ENCODE measurements around the gene ADA.

Gene ADA

GRCh38 chr20:44637522-44638372, 13.8 kb downstream of the ADA start:
- Histone ChIP-seq H3K4me2 (ENCODE audit: insufficient read depth, low read length, poor library complexity, severe bottlenecking) (no peak overlapping the region), H3K27me3 (ENCODE audit: control insufficient read depth in 3 of 3, insufficient read depth in 3 of 3, low read depth in 1 of 3, low read length in 3 of 3) (no peaks in the 10 kb centered on the region), H3K27ac (replicated peaks; ENCODE audit: low read length) (no peak overlapping the region), H4K91ac (ENCODE audit: low read depth, low read length, poor library complexity) (no peak overlapping the region), H4K8ac (ENCODE audit: low read depth, low read length) (no peak overlapping the region), H2BK120ac (ENCODE audit: low read depth, low read length) (no peak overlapping the region), H3K18ac (ENCODE audit: low read length) (no peak overlapping the region), H3K36me3 (replicated peaks in 1 of 2; ENCODE audit: control insufficient read depth in 2 of 2, insufficient read depth in 2 of 2, low read length in 2 of 2) (peaks cover 12 to 41% of the 10 kb centered on the region in 2 donors), H2AFZ (ENCODE audit: low read length) (no peak overlapping the region), H2BK15ac (ENCODE audit: low read length) (no peak overlapping the region), H3K9ac (ENCODE audit: low read depth, low read length, poor library complexity) (no peak overlapping the region), H3K9me3 (replicated peaks in 1 of 2; ENCODE audit: control insufficient read depth in 2 of 2, insufficient read depth in 1 of 2, low read depth in 1 of 2, low read length in 2 of 2) (peaks cover 3 to 9% of the 10 kb centered on the region in 2 donors), H3K4me3 (ENCODE audit: low read length in 2 of 2) (no peak overlapping the region), H3K23ac (ENCODE audit: low read depth, low read length, poor library complexity) (no peak overlapping the region), H3K14ac (ENCODE audit: low read length) (no peak overlapping the region), H3K79me1 (ENCODE audit: low read depth, low read length) (no peaks in the 10 kb centered on the region), H2AK5ac (ENCODE audit: low read depth, low read length) (no peak overlapping the region), H3K4ac (ENCODE audit: low read length) (no peak overlapping the region), H3K4me1 (ENCODE audit: control insufficient read depth in 2 of 2, insufficient read depth in 1 of 2, low read depth in 1 of 2, low read length in 2 of 2) (peaks cover 8 to 10% of the 10 kb centered on the region in 2 donors), H2BK12ac (ENCODE audit: low read length) (no peak overlapping the region), H2BK5ac (ENCODE audit: low read length) (no peak overlapping the region)
- no peak for DNase-seq (ENCODE audit: low spot score)
- no CpG with 5 or more reads among the region's 11 CpGs for WGBS, 2 donors (ENCODE audit: extremely low coverage in 2 of 2, insufficient read length in 2 of 2, insufficient replicate concordance in 1 of 2)

- Histone ChIP-seq H3K14ac (ENCODE audit: low read length) (no peak overlapping the region), H3K4me1 (ENCODE audit: control insufficient read depth in 2 of 2, insufficient read depth in 1 of 2, low read depth in 1 of 2, low read length in 2 of 2) (peaks cover under 1 to 3% of the 10 kb centered on the region in 2 donors), H3K4ac (ENCODE audit: low read length) (no peak overlapping the region), H2AFZ (ENCODE audit: low read length) (no peak overlapping the region), H4K91ac (ENCODE audit: low read depth, low read length, poor library complexity) (no peak overlapping the region), H3K4me3 (ENCODE audit: low read length in 2 of 2) (no peak overlapping the region), H2BK5ac (ENCODE audit: low read length) (no peak overlapping the region), H3K27me3 (ENCODE audit: control insufficient read depth in 3 of 3, insufficient read depth in 3 of 3, low read depth in 1 of 3, low read length in 3 of 3) (no peaks in the 10 kb centered on the region), H2BK12ac (ENCODE audit: low read length) (no peak overlapping the region), H3K9ac (ENCODE audit: low read depth, low read length, poor library complexity) (no peak overlapping the region), H2BK15ac (ENCODE audit: low read length) (no peak overlapping the region), H3K23ac (ENCODE audit: low read depth, low read length, poor library complexity) (no peak overlapping the region), H3K18ac (ENCODE audit: low read length) (no peak overlapping the region), H3K4me2 (ENCODE audit: insufficient read depth, low read length, poor library complexity, severe bottlenecking) (no peak overlapping the region), H3K36me3 (replicated peaks in 1 of 2; ENCODE audit: control insufficient read depth in 2 of 2, insufficient read depth in 2 of 2, low read length in 2 of 2) (peaks cover 12 to 41% of the 10 kb centered on the region in 2 donors), H2AK5ac (ENCODE audit: low read depth, low read length) (no peak overlapping the region), H3K27ac (replicated peaks; ENCODE audit: low read length) (no peak overlapping the region), H3K79me1 (ENCODE audit: low read depth, low read length) (no peaks in the 10 kb centered on the region), H4K8ac (ENCODE audit: low read depth, low read length) (no peak overlapping the region), H2BK120ac (ENCODE audit: low read depth, low read length) (no peak overlapping the region), H3K9me3 (replicated peaks in 1 of 2; ENCODE audit: control insufficient read depth in 2 of 2, insufficient read depth in 1 of 2, low read depth in 1 of 2, low read length in 2 of 2) (peaks cover 3 to 9% of the 10 kb centered on the region in 2 donors)
- no peak for DNase-seq (ENCODE audit: low spot score)
- WGBS, 2 donors (ENCODE audit: extremely low coverage in 2 of 2, insufficient read length in 2 of 2, insufficient replicate concordance in 1 of 2): no CpG with 5 or more reads among the region's 5 CpGs
Measured at GRCh38 chr20:44637042-44637441, 14.5 kb downstream of the ADA start.

- Histone ChIP-seq H3K79me1 (ENCODE audit: low read depth, low read length) (no peaks in the 10 kb centered on the region), H3K9ac (ENCODE audit: low read depth, low read length, poor library complexity) (no peak overlapping the region), H3K36me3 (replicated peaks in 1 of 2; ENCODE audit: control insufficient read depth in 2 of 2, insufficient read depth in 2 of 2, low read length in 2 of 2) (peaks cover 12 to 40% of the 10 kb centered on the region in 2 donors), H3K27ac (replicated peaks; ENCODE audit: low read length) (no peak overlapping the region), H2AFZ (ENCODE audit: low read length) (no peak overlapping the region), H2BK12ac (ENCODE audit: low read length) (no peak overlapping the region), H2BK15ac (ENCODE audit: low read length) (no peak overlapping the region), H3K4ac (ENCODE audit: low read length) (no peak overlapping the region), H3K23ac (ENCODE audit: low read depth, low read length, poor library complexity) (no peak overlapping the region), H4K8ac (ENCODE audit: low read depth, low read length) (no peak overlapping the region), H3K18ac (ENCODE audit: low read length) (no peak overlapping the region), H3K27me3 (ENCODE audit: control insufficient read depth in 3 of 3, insufficient read depth in 3 of 3, low read depth in 1 of 3, low read length in 3 of 3) (no peaks in the 10 kb centered on the region), H3K4me3 (ENCODE audit: low read length in 2 of 2) (no peak overlapping the region), H2AK5ac (ENCODE audit: low read depth, low read length) (no peak overlapping the region), H3K4me1 (ENCODE audit: control insufficient read depth in 2 of 2, insufficient read depth in 1 of 2, low read depth in 1 of 2, low read length in 2 of 2) (no peaks in the 10 kb centered on the region), H3K4me2 (ENCODE audit: insufficient read depth, low read length, poor library complexity, severe bottlenecking) (no peak overlapping the region), H4K91ac (ENCODE audit: low read depth, low read length, poor library complexity) (no peak overlapping the region), H2BK5ac (ENCODE audit: low read length) (no peak overlapping the region), H3K14ac (ENCODE audit: low read length) (no peak overlapping the region), H3K9me3 (replicated peaks in 1 of 2; ENCODE audit: control insufficient read depth in 2 of 2, insufficient read depth in 1 of 2, low read depth in 1 of 2, low read length in 2 of 2) (peaks cover 3 to 4% of the 10 kb centered on the region in 2 donors), H2BK120ac (ENCODE audit: low read depth, low read length) (no peak overlapping the region)
- no CpG with 5 or more reads among the region's 4 CpGs for WGBS, 2 donors (ENCODE audit: extremely low coverage in 2 of 2, insufficient read length in 2 of 2, insufficient replicate concordance in 1 of 2)
- no peak for DNase-seq (ENCODE audit: low spot score)
Measured at GRCh38 chr20:44635877-44636276, 15.6 kb downstream of the ADA start.

- Histone ChIP-seq H2BK12ac (ENCODE audit: low read length) (no peak overlapping the region), H3K14ac (ENCODE audit: low read length) (no peak overlapping the region), H3K18ac (ENCODE audit: low read length) (no peak overlapping the region), H3K27me3 (ENCODE audit: control insufficient read depth in 3 of 3, insufficient read depth in 3 of 3, low read depth in 1 of 3, low read length in 3 of 3) (no peaks in the 10 kb centered on the region), H2AK5ac (ENCODE audit: low read depth, low read length) (no peak overlapping the region), H2BK15ac (ENCODE audit: low read length) (no peak overlapping the region), H3K4me1 (ENCODE audit: control insufficient read depth in 2 of 2, insufficient read depth in 1 of 2, low read depth in 1 of 2, low read length in 2 of 2) (no peaks in the 10 kb centered on the region), H2BK120ac (ENCODE audit: low read depth, low read length) (no peak overlapping the region), H3K4me3 (ENCODE audit: low read length in 2 of 2) (no peak overlapping the region), H2AFZ (ENCODE audit: low read length) (no peak overlapping the region), H3K4me2 (ENCODE audit: insufficient read depth, low read length, poor library complexity, severe bottlenecking) (no peak overlapping the region), H3K9me3 (replicated peaks in 1 of 2; ENCODE audit: control insufficient read depth in 2 of 2, insufficient read depth in 1 of 2, low read depth in 1 of 2, low read length in 2 of 2) (no peaks in the 10 kb centered on the region), H3K79me1 (ENCODE audit: low read depth, low read length) (no peaks in the 10 kb centered on the region), H3K9ac (ENCODE audit: low read depth, low read length, poor library complexity) (no peak overlapping the region), H3K36me3 (replicated peaks in 1 of 2; ENCODE audit: control insufficient read depth in 2 of 2, insufficient read depth in 2 of 2, low read length in 2 of 2) (peaks cover 17 to 40% of the 10 kb centered on the region in 2 donors), H3K23ac (ENCODE audit: low read depth, low read length, poor library complexity) (no peak overlapping the region), H3K4ac (ENCODE audit: low read length) (no peak overlapping the region), H2BK5ac (ENCODE audit: low read length) (no peak overlapping the region), H4K91ac (ENCODE audit: low read depth, low read length, poor library complexity) (no peak overlapping the region), H3K27ac (replicated peaks; ENCODE audit: low read length) (no peak overlapping the region), H4K8ac (ENCODE audit: low read depth, low read length) (no peak overlapping the region)
- whole genome bisulfite sequencing, 2 donors (ENCODE audit: extremely low coverage in 2 of 2, insufficient read length in 2 of 2, insufficient replicate concordance in 1 of 2): no CpG with 5 or more reads among the region's 18 CpGs
- no peak for DNase-seq (ENCODE audit: low spot score)
Measured at GRCh38 chr20:44633872-44634600, 17.5 kb downstream of the ADA start.

All from neuronal stem cell (in vitro differentiated cells).